ENCODE data around the gene WRNIP1. TPM values are rescaled to one million over a fixed set of nuclear protein-coding genes. Genes with fewer than 3 reads are reported as not detected.

Gene WRNIP1
- total and polyA plus RNA-seq, 9 of the 15 experiments (the other 6 are each of a cell fraction or from before 2014, with no cell fraction given): 13.2 to 63.6 (median 48.6) TPM

DNA sequence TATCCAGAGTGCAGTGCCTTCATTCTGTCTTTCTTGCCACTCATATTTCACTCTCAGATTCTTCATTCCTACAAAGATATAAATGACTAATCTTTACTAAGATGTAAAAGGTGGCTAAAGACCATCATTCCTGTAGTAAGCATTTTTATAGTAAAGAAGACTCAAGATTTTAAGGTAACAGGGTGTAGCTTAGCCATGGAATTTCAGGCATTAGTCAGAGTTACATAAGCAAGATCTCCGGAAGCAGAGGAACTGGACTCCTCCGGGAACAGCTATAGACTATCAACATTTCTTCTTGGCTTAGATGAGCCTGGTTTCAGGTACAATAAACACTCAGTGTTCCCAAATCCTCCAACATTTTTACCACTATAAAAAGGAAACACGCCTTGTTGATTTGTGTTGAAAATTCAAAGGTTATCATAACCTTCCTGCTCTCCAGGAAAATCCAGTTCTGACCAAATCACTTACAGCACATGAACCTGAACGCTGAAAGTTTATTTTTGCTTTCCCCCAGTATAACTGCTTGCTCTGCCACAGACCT, 52.8 kb downstream of the WRNIP1 start:
- POLR2A ChIA-PET: interaction anchor here (1.0 to 2.4 kb wide), 4 partner anchors 9 to 22 kb away, joined by 3 to 18 read pairs (median 3); partner anchors contain the start of gene SERPINB1
- no peaks in the 10 kb centered on the region for H3K9me1 ChIP-seq (ENCODE audit: control insufficient read depth, insufficient read depth, low read length)
- H3K9me3 ChIP-seq (replicated peaks; ENCODE audit: control insufficient read depth, insufficient read depth, low read depth, low read length): peaks cover 7% of the 10 kb centered on the region
- DNase-seq (ENCODE audit: extremely low read depth in 1 of 4, low spot score in 3 of 4) (no peak), ATAC-seq (no peak), FAIRE-seq (no peak)
- H3K36me3 ChIP-seq (ENCODE audit: control insufficient read depth, insufficient read depth, low read length): no peaks in the 10 kb centered on the region
- 24% methylated on average over 4 of the region's 4 CpGs for WGBS (ENCODE audit: insufficient coverage, low coverage, missing lambda C conversion rate)
- H2AFZ ChIP-seq (ENCODE audit: low read depth, low read length): no peak overlapping the region
- no peak for TF ChIP-seq RFX1 (IDR thresholded peaks at IDR 0.05)
- TF ChIP-seq, protein P1, sequence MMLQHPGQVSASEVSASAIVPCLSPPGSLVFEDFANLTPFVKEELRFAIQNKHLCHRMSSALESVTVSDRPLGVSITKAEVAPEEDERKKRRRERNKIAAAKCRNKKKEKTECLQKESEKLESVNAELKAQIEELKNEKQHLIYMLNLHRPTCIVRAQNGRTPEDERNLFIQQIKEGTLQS (IDR thresholded peaks at IDR 0.05): 0 out of 2 replicates have a peak, but pooled peaks have one; percentile 8
- TF ChIP-seq, protein P1 (CRISPR knock-in tag; conservative IDR thresholded peaks at IDR 0.05): no peak
- intact Hi-C loops (cut with micrococcal nuclease): no loop called here
- CTCF ChIA-PET (ENCODE audit: low intra/inter-chr PET ratio): no interaction called here
- no peaks in the 10 kb centered on the region for H3K4me1 ChIP-seq (replicated peaks in 1 of 2; ENCODE audit: control insufficient read depth in 2 of 2, insufficient read depth in 2 of 2, low read length in 2 of 2)
- H3K27ac ChIP-seq (ENCODE audit: extremely low read depth, low read depth, low read length): no peak overlapping the region
- no TSS peak for BruUV-seq (replicated peaks)
- H4K20me1 ChIP-seq (replicated peaks; ENCODE audit: control insufficient read depth, insufficient read depth, low read length): no peaks in the 10 kb centered on the region
- no peak overlapping the region for H3K9ac ChIP-seq (ENCODE audit: insufficient read depth in 1 of 2, low read depth in 2 of 2, low read length in 2 of 2)
- no peak overlapping the region for H3K4me3 ChIP-seq
- no peaks in the 10 kb centered on the region for H3K27me3 ChIP-seq (ENCODE audit: control insufficient read depth in 2 of 2, insufficient read depth in 2 of 2, low read length in 2 of 2)
- no peaks in the 10 kb centered on the region for H3K79me2 ChIP-seq (ENCODE audit: control insufficient read depth, insufficient read depth, low read length)
- H3K4me2 ChIP-seq (ENCODE audit: insufficient read depth, low read length): no peak overlapping the region
- in situ Hi-C loops (cut with MboI): no loop called here

DNA sequence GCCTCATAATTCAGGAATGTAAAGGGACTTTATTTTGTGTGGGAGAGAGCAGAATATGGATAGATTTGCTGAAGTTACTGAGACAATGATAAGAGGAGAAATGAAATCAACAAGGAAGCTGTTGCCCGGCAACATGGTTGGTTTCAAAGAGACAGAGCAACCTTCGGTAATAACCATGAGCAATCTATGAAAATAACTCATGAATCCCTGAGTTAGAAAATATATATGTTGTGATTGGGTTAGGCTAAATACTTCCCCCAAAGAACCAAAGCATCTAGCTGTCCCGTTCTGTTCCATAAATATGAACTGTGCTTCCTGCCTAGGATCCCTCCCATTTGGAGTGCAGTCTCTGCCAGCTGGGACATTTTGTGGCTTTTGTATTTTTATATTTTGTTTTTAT, 53.4 kb downstream of the WRNIP1 start:
- in situ Hi-C loops (cut with MboI): no loop called here
- no peak overlapping the region for H3K9ac ChIP-seq (ENCODE audit: insufficient read depth in 1 of 2, low read depth in 2 of 2, low read length in 2 of 2)
- H3K27me3 ChIP-seq (ENCODE audit: control insufficient read depth in 2 of 2, insufficient read depth in 2 of 2, low read length in 2 of 2): no peaks in the 10 kb centered on the region
- H3K36me3 ChIP-seq (ENCODE audit: control insufficient read depth, insufficient read depth, low read length): no peaks in the 10 kb centered on the region
- no peaks in the 10 kb centered on the region for H3K4me1 ChIP-seq (replicated peaks in 1 of 2; ENCODE audit: control insufficient read depth in 2 of 2, insufficient read depth in 2 of 2, low read length in 2 of 2)
- H4K20me1 ChIP-seq (replicated peaks; ENCODE audit: control insufficient read depth, insufficient read depth, low read length): no peaks in the 10 kb centered on the region
- no peaks in the 10 kb centered on the region for H3K9me1 ChIP-seq (ENCODE audit: control insufficient read depth, insufficient read depth, low read length)
- no peaks in the 10 kb centered on the region for H3K79me2 ChIP-seq (ENCODE audit: control insufficient read depth, insufficient read depth, low read length)
- ATAC-seq (no peak), FAIRE-seq (no peak), DNase-seq (ENCODE audit: extremely low read depth in 1 of 4, low spot score in 3 of 4) (no peak)
- no peak overlapping the region for H3K4me2 ChIP-seq (ENCODE audit: insufficient read depth, low read length)
- no peak overlapping the region for H2AFZ ChIP-seq (ENCODE audit: low read depth, low read length)
- 40% methylated on average over 3 of the region's 3 CpGs for WGBS (ENCODE audit: insufficient coverage, low coverage, missing lambda C conversion rate)
- H3K4me3 ChIP-seq: no peak overlapping the region
- CTCF ChIA-PET (ENCODE audit: low intra/inter-chr PET ratio): interaction anchor here (0.6 kb wide), 1 partner anchor 1481 kb away, joined by 4 read pairs; no protein-coding TSS in a partner anchor
- intact Hi-C loops (cut with micrococcal nuclease): no loop called here
- BruUV-seq (replicated peaks): no TSS peak
- H3K9me3 ChIP-seq (replicated peaks; ENCODE audit: control insufficient read depth, insufficient read depth, low read depth, low read length): peaks cover 7% of the 10 kb centered on the region
- POLR2A ChIA-PET: interaction anchor here (0.6 to 2.4 kb wide), 5 partner anchors 10 to 445 kb away, joined by 3 to 18 read pairs (median 4); partner anchors contain the start of gene SERPINB1
- H3K27ac ChIP-seq (ENCODE audit: extremely low read depth, low read depth, low read length): no peak overlapping the region
- TF ChIP-seq, protein P2, sequence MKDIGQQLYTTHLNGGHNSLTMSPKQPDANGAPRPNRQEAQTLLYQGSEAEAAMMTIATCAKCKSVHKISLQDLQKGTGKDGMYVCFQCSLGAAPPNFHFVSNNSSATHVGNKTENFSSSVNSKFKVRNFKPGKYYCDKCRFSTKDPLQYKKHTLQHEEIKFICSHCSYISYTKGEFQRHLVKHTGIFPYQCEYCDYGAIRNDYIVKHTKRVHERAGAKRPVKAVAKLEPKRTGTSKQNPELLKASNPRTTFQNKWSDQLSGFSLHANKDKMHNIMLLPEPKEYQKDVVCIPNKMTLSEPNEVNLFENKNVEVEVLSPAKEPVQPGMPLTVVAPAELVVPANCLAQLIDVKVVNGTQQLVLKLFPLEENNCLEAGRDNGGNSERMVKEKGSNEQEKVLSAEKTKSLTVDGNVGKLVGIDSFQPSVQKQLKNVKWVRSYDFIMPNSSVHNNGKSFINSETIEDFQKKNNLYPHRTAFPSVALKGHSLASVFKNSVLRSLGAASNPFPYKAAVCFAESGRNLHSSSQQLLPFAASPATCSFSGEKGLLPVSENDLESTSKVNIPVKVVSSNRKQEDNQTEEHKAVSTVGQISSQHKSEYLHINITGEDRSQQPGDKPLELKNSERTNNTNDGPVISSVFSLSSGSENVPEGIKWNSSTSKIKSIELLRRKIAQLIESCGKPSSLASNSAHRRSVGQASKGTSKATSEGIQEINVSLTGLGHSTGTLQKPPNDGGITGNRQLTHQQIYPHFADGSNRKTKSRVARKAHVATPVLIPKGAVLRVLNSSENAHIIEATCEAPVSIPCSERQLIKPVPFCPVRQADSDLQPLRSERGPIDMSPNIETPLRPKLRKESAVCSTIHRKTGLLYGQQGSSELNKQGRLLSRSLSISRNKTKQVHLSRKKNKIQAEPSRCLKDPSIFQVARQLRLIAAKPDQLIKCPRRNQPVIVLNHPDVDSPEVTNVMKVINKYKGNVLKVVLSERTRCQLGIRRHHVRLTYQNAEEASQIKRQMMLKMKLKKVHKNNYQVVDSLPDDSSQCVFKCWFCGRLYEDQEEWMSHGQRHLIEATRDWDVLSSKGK (CRISPR knock-in tag; IDR thresholded peaks at IDR 0.05): no peak
- no peak for TF ChIP-seq RBFOX2 (IDR thresholded peaks at IDR 0.05; ENCODE audit: low read depth, low read length)
